ENCODE results near the gene PSMC5. TPM values are rescaled to one million over a fixed set of nuclear protein-coding genes. Genes with fewer than 3 reads are reported as not detected.
A peak's percentile ranks its signal among the peaks of the same experiment; 100 is the strongest.
"Not testable (repeated sequence)": the region's sequence is repeated elsewhere in the genome, so short reads cannot be mapped to it uniquely, and the experiment has no call there.

The PSMC5 gene
- total RNA-seq, 1 donor from 2014 or later, result 92.3 TPM

GRCh38 chr17:63848834-63849689, 21.8 kb downstream of the PSMC5 start:
- no peak for DNase-seq (ENCODE audit: low spot score)
- Mint-ChIP-seq H3K27ac (ENCODE audit: unreplicated experiment) (peak overlapping the region; percentile 84), H3K4me3 (ENCODE audit: unreplicated experiment) (peak overlapping the region; percentile 63), H3K36me3 (ENCODE audit: low read depth) (no peaks in the 10 kb centered on the region), H3K4me1 (ENCODE audit: low read depth) (peaks cover 11% of the 10 kb centered on the region), H3K27me3 (ENCODE audit: low read depth) (peaks cover under 1% of the 10 kb centered on the region), H3K9me3 (ENCODE audit: low read depth) (no peaks in the 10 kb centered on the region)
- peak; percentile 65 for TF ChIP-seq CTCF (IDR thresholded peaks at IDR 0.05)

- Mint-ChIP-seq H3K27ac (ENCODE audit: unreplicated experiment) (no peak overlapping the region), H3K4me1 (ENCODE audit: low read depth) (peaks cover 8% of the 10 kb centered on the region), H3K36me3 (ENCODE audit: low read depth) (no peaks in the 10 kb centered on the region), H3K4me3 (ENCODE audit: unreplicated experiment) (no peak overlapping the region), H3K27me3 (ENCODE audit: low read depth) (peaks cover 5% of the 10 kb centered on the region), H3K9me3 (ENCODE audit: low read depth) (no peaks in the 10 kb centered on the region)
- TF ChIP-seq CTCF (IDR thresholded peaks at IDR 0.05), result no peak
- no peak for DNase-seq (ENCODE audit: low spot score)
Measured at GRCh38 chr17:63850401-63850800, 23.2 kb downstream of the PSMC5 start.

- Mint-ChIP-seq H3K27ac (ENCODE audit: unreplicated experiment) (no peak overlapping the region), H3K4me1 (ENCODE audit: low read depth) (peaks cover 4% of the 10 kb centered on the region), H3K36me3 (ENCODE audit: low read depth) (no peaks in the 10 kb centered on the region), H3K4me3 (ENCODE audit: unreplicated experiment) (no peak overlapping the region), H3K9me3 (ENCODE audit: low read depth) (no peaks in the 10 kb centered on the region), H3K27me3 (ENCODE audit: low read depth) (peaks cover 15% of the 10 kb centered on the region)
- TF ChIP-seq CTCF (IDR thresholded peaks at IDR 0.05), result no peak
- DNase-seq (ENCODE audit: low spot score), result no peak
Measured at GRCh38 chr17:63853260-63853659, 26.0 kb downstream of the PSMC5 start.

GRCh38 chr17:63854709-63855108, 27.5 kb downstream of the PSMC5 start:
- H3K4me3 Mint-ChIP-seq (ENCODE audit: unreplicated experiment), result no peak overlapping the region
- H3K9me3 Mint-ChIP-seq (ENCODE audit: low read depth), result no peaks in the 10 kb centered on the region
- DNase-seq (ENCODE audit: low spot score), result no peak
- H3K27ac Mint-ChIP-seq (ENCODE audit: unreplicated experiment), result no peak overlapping the region
- no peaks in the 10 kb centered on the region for H3K36me3 Mint-ChIP-seq (ENCODE audit: low read depth)
- H3K27me3 Mint-ChIP-seq (ENCODE audit: low read depth), result peaks cover 23% of the 10 kb centered on the region
- no peak for TF ChIP-seq CTCF (IDR thresholded peaks at IDR 0.05)
- no peaks in the 10 kb centered on the region for H3K4me1 Mint-ChIP-seq (ENCODE audit: low read depth)

DNA sequence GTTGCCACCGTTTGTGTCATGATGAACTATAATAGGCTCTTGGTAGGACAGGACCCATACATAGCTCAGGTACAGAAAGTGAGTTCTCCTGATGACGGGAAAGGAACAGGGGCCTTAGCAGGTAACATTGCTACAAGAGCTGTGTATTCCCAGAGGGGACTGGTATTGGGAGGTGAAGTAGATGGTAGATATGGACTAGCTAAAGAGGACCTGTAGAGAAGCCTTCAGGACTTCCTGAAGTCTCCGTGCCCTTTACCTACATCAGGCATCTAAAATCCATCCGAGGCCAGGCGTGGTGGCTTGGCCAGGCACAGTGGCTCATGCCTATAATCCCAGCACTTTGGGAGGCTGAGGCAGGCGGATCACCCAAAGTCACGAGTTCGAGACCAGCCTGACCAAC, 28.0 kb downstream of the PSMC5 start:
- Mint-ChIP-seq H3K27me3 (ENCODE audit: low read depth) (peaks cover 28% of the 10 kb centered on the region), H3K4me3 (ENCODE audit: unreplicated experiment) (no peak overlapping the region), H3K4me1 (ENCODE audit: low read depth) (no peaks in the 10 kb centered on the region), H3K9me3 (ENCODE audit: low read depth) (no peaks in the 10 kb centered on the region), H3K27ac (ENCODE audit: unreplicated experiment) (no peak overlapping the region), H3K36me3 (ENCODE audit: low read depth) (no peaks in the 10 kb centered on the region)
- no peak for DNase-seq (ENCODE audit: low spot score)
- TF ChIP-seq CTCF (IDR thresholded peaks at IDR 0.05), result no peak

DNA sequence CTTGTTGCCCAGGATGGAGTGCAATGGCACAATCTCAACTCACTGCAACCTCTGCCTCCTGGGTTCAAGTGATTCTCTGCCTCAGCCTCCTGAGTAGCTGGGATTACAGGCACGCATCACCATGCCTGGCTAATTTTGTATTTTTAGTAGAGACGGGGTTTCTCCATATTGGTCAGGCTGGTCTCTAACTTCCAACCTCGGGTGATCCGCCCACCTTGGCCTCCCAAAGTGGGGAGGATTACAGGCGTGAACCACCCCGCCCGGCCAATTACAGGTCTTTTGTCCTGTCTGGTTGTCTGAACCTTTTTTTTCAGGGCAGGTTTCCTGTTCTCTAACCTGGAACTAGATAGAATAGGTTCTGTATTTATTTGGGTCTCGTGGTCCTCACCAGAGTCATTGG, 29.2 kb downstream of the PSMC5 start:
- not testable (repeated sequence) for DNase-seq (ENCODE audit: low spot score); H3K9me3 Mint-ChIP-seq (ENCODE audit: low read depth); H3K27ac Mint-ChIP-seq (ENCODE audit: unreplicated experiment); H3K4me3 Mint-ChIP-seq (ENCODE audit: unreplicated experiment); H3K36me3 Mint-ChIP-seq (ENCODE audit: low read depth); H3K4me1 Mint-ChIP-seq (ENCODE audit: low read depth)
- H3K27me3 Mint-ChIP-seq (ENCODE audit: low read depth), result peaks cover 36% of the 10 kb centered on the region

Data from chondrocyte (in vitro differentiated cells).